ENCODE data around the gene CDC42BPA. TPM values are rescaled to one million over a fixed set of nuclear protein-coding genes. Genes with fewer than 3 reads are reported as not detected.

Gene CDC42BPA
- total and polyA plus RNA-seq, 2 of the 13 experiments (the other 11 are each of a cell fraction or from before 2014, with no cell fraction given) = 6.5 to 16.0 TPM

DNA sequence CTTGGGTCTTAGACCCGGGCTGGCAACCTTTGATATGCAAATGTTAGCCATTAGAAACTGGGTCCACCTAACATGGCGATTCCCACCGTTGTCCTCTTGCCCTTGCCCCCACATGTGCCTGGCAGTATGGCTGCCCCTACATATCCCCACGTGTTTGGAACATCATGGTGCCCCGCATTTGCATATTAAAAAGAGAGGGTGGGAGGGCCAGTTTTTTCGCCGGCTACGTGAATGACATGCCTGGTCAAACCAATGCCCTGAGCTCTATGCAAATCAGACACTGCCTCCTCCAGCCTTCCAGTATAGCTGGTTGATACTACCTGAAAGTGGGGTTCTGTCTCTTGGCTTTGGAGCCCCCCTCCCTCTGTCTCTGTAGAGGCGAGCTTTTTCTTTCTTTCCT lies 133.0 kb downstream of the CDC42BPA start (continued):
- TF ChIP-seq, protein P1, sequence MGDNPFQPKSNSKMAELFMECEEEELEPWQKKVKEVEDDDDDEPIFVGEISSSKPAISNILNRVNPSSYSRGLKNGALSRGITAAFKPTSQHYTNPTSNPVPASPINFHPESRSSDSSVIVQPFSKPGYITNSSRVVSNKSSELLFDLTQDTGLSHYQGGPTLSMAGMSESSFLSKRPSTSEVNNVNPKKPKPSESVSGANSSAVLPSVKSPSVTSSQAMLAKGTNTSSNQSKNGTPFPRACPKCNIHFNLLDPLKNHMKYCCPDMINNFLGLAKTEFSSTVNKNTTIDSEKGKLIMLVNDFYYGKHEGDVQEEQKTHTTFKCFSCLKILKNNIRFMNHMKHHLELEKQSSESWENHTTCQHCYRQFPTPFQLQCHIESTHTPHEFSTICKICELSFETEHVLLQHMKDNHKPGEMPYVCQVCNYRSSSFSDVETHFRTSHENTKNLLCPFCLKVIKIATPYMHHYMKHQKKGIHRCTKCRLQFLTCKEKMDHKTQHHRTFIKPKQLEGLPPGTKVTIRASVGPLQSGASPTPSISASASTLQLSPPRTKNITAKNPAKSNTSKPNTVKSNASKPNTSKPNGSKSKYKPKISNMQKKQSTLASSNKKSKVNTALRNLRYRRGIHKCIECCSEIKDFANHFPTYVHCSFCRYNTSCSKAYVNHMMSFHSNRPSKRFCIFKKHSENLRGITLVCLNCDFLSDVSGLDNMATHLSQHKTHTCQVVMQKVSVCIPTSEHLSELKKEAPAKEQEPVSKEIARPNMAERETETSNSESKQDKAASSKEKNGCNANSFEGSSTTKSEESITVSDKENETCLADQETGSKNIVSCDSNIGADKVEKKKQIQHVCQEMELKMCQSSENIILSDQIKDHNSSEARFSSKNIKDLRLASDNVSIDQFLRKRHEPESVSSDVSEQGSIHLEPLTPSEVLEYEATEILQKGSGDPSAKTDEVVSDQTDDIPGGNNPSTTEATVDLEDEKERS (CRISPR knock-in tag; IDR thresholded peaks at IDR 0.05) = no peak
- no peak for TF ChIP-seq ZNF225 (CRISPR knock-in tag; IDR thresholded peaks at IDR 0.05)
- no peak for TF ChIP-seq YEATS4 (CRISPR knock-in tag; IDR thresholded peaks at IDR 0.05; ENCODE audit: borderline replicate concordance)
- no peak for TF ChIP-seq ZFP36L2 (CRISPR knock-in tag; IDR thresholded peaks at IDR 0.05)
- no peak for TF ChIP-seq MTA3 (CRISPR knock-in tag; IDR thresholded peaks at IDR 0.05)
- no peak for TF ChIP-seq EZH2 (conservative IDR thresholded peaks at IDR 0.05; ENCODE audit: low read depth, low read length)
- TF ChIP-seq, protein P2, sequence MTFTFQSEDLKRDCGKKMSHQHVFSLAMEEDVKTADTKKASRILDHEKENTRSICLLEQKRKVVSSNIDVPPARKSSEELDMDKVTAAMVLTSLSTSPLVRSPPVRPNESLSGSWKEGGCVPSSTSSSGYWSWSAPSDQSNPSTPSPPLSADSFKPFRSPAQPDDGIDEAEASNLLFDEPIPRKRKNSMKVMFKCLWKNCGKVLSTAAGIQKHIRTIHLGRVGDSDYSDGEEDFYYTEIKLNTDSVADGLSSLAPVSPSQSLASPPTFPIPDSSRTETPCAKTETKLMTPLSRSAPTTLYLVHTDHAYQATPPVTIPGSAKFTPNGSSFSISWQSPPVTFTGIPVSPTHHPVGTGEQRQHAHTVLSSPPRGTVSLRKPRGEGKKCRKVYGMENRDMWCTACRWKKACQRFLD (CRISPR knock-in tag; IDR thresholded peaks at IDR 0.05; ENCODE audit: borderline replicate concordance) = no peak
- no peak for TF ChIP-seq ZFX (CRISPR knock-in tag; IDR thresholded peaks at IDR 0.05; ENCODE audit: low read depth)
- TF ChIP-seq ZNF343 (CRISPR knock-in tag; IDR thresholded peaks at IDR 0.05) = no peak
- TF ChIP-seq ZNF614 (CRISPR knock-in tag; IDR thresholded peaks at IDR 0.05; ENCODE audit: borderline replicate concordance) = no peak
- TF ChIP-seq, protein P3, sequence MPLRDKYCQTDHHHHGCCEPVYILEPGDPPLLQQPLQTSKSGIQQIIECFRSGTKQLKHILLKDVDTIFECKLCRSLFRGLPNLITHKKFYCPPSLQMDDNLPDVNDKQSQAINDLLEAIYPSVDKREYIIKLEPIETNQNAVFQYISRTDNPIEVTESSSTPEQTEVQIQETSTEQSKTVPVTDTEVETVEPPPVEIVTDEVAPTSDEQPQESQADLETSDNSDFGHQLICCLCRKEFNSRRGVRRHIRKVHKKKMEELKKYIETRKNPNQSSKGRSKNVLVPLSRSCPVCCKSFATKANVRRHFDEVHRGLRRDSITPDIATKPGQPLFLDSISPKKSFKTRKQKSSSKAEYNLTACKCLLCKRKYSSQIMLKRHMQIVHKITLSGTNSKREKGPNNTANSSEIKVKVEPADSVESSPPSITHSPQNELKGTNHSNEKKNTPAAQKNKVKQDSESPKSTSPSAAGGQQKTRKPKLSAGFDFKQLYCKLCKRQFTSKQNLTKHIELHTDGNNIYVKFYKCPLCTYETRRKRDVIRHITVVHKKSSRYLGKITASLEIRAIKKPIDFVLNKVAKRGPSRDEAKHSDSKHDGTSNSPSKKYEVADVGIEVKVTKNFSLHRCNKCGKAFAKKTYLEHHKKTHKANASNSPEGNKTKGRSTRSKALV (CRISPR knock-in tag; IDR thresholded peaks at IDR 0.05) = no peak
- TF ChIP-seq CBX5 (CRISPR knock-in tag; IDR thresholded peaks at IDR 0.05; ENCODE audit: borderline replicate concordance) = no peak
- TF ChIP-seq, protein P4, sequence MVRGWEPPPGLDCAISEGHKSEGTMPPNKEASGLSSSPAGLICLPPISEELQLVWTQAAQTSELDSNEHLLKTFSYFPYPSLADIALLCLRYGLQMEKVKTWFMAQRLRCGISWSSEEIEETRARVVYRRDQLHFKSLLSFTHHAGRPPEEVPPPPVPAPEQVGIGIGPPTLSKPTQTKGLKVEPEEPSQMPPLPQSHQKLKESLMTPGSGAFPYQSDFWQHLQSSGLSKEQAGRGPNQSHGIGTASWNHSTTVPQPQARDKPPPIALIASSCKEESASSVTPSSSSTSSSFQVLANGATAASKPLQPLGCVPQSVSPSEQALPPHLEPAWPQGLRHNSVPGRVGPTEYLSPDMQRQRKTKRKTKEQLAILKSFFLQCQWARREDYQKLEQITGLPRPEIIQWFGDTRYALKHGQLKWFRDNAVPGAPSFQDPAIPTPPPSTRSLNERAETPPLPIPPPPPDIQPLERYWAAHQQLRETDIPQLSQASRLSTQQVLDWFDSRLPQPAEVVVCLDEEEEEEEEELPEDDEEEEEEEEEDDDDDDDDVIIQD (CRISPR knock-in tag; IDR thresholded peaks at IDR 0.05; ENCODE audit: low read depth) = no peak
